22Rv1 (cell line): ENCODE data around the gene NCS1.

Source experiments
- CTCF ChIP-seq: fragments of 450-650 bp; IDR thresholded peaks from 2 replicates; pipeline ENCODE4 v1.5.1; 2017; ENCODE audit warnings: mild to moderate bottlenecking
- ZFX ChIP-seq: fragments of 450-650 bp; IDR thresholded peaks from 2 replicates; pipeline ENCODE4 v1.6.1; 2017; ENCODE audit warnings: antibody characterized with exemption, borderline replicate concordance

DNA sequence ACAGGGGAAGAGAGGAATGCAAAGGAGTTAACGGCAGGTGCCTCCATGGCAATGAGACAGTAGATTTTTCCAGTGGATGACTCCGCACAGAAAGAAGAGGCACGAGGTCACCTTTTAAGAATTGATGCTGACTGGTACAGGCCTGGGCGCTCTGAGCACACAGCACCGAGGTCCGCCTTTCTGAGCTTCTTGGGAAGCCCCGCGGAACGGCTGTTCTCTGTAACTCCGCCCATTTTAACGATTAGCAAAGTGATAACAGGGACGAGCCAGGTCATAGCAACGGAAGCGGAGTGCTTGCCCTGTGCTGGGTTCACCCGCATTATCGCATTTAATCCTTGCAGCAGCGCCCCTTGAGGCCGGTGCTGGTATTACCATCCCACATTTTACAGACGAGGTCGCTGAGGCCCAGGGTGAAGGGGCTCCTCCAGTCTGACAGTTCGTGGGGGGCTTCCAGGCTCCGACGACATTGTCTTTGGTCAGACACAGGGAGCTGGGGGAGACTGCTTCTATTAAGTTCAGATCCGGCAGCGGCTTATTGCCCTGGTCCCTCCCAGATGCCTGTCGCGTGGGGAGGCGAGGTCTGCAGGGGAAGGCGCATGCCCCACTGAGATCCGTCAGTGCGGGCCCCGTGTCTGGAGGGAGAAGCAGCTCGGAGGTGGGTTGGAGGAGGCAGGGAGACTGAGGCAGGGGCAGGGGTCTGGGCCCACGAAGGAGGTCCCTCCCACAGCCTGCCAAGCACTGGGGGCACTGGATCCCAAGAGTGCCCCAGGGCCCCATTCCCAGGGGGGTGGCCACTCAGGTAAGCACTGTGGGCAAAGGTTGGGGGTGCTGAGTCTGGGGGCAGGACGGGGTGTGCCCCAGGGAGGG is 71.0 kb downstream of the NCS1 start:
- peak; percentile 95 for TF ChIP-seq CTCF
- no peak for TF ChIP-seq ZFX
